MCF 10A (cell line): ENCODE results near the gene RER1. TPM values are rescaled to one million over a fixed set of nuclear protein-coding genes. Genes with fewer than 3 reads are reported as not detected.

Experiments used
- BruUV-seq: library from RNA; stranded (reverse); fragments of 400-500 nt; replicated peaks from 2 replicates; lab custom pipeline; 2021; lab: Mats Ljungman, UMichigan
- CTCF ChIA-PET: fragments of 300-600 bp; sonication (Branson Sonifier 250); formaldehyde crosslinking; extraction: SDS; loops from one replicate; lab custom pipeline; 2021; ENCODE audit warnings: antibody characterized with exemption, inconsistent platforms; lab: Yijun Ruan, JAX
- POLR2A ChIA-PET: fragments of 300-600, 350-650 bp; sonication (Branson Sonifier 250); formaldehyde crosslinking; extraction: SDS; loops from one replicate; lab custom pipeline; 2020; ENCODE audit warnings: antibody characterized with exemption, inconsistent platforms; lab: Yijun Ruan, JAX
- DNase-seq: peaks from one replicate; pipeline ENCODE4 v3.0.0-alpha.2; 2018; ENCODE audit not compliant: unreplicated experiment
- H3K27ac Mint-ChIP-seq: one replicate; pipeline ENCODE4 v1.8.0; 2022; ENCODE audit warnings: mild to moderate bottlenecking, low read depth, mixed read lengths; ENCODE audit not compliant: unreplicated experiment
- H3K27me3 Mint-ChIP-seq: one replicate; pipeline ENCODE4 v1.8.0; 2022; ENCODE audit warnings: mixed read lengths; ENCODE audit not compliant: insufficient read depth, unreplicated experiment
- H3K36me3 Mint-ChIP-seq: one replicate; pipeline ENCODE4 v1.8.0; 2022; ENCODE audit warnings: mild to moderate bottlenecking, moderate library complexity, mixed read lengths; ENCODE audit not compliant: insufficient read depth, unreplicated experiment
- H3K4me1 Mint-ChIP-seq: one replicate; pipeline ENCODE4 v1.8.0; 2022; ENCODE audit warnings: mixed read lengths; ENCODE audit not compliant: insufficient read depth, unreplicated experiment
- H3K4me3 Mint-ChIP-seq: one replicate; pipeline ENCODE4 v1.8.0; 2022; ENCODE audit warnings: mild to moderate bottlenecking, moderate library complexity, mixed read lengths; ENCODE audit not compliant: unreplicated experiment
- H3K9me3 Mint-ChIP-seq: one replicate; pipeline ENCODE4 v1.8.0; 2022; ENCODE audit warnings: mixed read lengths; ENCODE audit not compliant: unreplicated experiment
- intact Hi-C: fragments of 100-400 bp; cut with micrococcal nuclease; formaldehyde crosslinking; loops from 2 replicates; pipeline ENCODE4 v1.14.1; 2022
- total RNA-seq: library from RNA; stranded (reverse); gene quantifications from 2 replicates; pipeline ENCODE4 v1.2.3, GENCODE V29; 2022
- TF ChIP-seq, protein P1 (sequence below): fragments of 200-600 bp; IDR thresholded peaks from one replicate; pipeline ENCODE4 v1.8.0; 2022; ENCODE audit warnings: antibody characterized with exemption, mild to moderate bottlenecking; ENCODE audit not compliant: unreplicated experiment

The RER1 gene
- total RNA-seq, 1 experiment from 2014 or later, result 172 TPM

DNA sequence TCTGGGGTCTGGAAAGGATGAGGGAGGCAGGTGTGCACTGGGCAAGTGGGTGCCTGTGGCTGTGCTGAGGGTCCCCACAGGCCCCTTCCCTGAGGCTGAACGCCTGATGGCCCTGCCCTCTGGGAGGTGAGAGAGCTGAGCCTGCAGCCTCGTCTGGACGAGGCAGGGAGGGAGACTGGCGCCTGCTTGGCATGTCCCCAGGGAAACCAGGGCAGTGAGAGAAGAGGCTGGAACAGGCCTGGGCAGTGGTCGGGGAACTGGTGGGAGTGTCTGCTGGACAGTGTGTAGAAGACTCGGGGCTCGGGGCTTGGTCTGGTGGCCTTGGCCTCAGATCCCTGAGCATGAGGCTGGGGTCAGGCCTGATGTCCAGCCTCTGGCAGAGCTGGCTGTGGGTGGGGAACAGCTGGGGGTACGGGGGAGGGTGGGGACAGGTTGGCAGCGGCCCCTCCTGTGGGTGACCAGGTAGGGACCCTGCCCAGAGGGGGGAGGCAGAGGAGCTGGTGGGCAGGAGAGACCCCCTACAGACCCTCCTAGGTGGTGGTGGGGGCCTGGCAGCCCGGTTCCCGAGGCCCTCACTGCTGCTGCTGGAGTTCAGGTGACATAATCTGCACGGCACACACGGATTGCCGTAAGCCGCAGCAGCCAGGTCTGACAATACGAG, 53.7 kb downstream of the RER1 start:
- POLR2A ChIA-PET, result no interaction called here
- Mint-ChIP-seq H3K9me3 (no peaks in the 10 kb centered on the region), H3K27ac (no peak overlapping the region), H3K27me3 (no peaks in the 10 kb centered on the region), H3K36me3 (no peaks in the 10 kb centered on the region), H3K4me1 (peaks cover 5% of the 10 kb centered on the region), H3K4me3 (no peak overlapping the region)
- intact Hi-C loops, result no loop called here
- TF ChIP-seq, protein P1, sequence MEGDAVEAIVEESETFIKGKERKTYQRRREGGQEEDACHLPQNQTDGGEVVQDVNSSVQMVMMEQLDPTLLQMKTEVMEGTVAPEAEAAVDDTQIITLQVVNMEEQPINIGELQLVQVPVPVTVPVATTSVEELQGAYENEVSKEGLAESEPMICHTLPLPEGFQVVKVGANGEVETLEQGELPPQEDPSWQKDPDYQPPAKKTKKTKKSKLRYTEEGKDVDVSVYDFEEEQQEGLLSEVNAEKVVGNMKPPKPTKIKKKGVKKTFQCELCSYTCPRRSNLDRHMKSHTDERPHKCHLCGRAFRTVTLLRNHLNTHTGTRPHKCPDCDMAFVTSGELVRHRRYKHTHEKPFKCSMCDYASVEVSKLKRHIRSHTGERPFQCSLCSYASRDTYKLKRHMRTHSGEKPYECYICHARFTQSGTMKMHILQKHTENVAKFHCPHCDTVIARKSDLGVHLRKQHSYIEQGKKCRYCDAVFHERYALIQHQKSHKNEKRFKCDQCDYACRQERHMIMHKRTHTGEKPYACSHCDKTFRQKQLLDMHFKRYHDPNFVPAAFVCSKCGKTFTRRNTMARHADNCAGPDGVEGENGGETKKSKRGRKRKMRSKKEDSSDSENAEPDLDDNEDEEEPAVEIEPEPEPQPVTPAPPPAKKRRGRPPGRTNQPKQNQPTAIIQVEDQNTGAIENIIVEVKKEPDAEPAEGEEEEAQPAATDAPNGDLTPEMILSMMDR, result no peak
- CTCF ChIA-PET, result interaction anchor here (0.9 kb wide), 1 partner anchor 101 kb away, joined by 3 read pairs; no protein-coding TSS in a partner anchor
- BruUV-seq, result no TSS peak
- no peak for DNase-seq

DNA sequence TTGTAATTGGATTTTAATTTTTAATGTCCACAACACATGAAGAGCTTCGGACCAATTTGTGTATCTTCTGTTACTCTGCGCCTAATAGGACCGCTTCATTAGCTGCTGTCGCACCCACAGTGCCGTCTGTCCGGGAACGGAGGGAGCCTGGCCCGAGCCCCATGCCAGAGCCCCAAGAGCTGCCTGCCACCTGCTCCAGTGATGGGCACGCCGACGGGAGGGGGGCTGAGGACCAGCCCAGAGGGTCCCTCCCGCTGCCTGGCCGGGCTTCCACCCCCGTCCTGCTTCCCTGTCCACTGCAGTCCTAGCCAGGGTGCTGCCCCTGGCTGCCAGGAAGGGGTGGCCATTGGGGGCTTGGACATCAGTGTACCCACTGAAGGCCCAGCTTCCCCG, 54.2 kb downstream of the RER1 start:
- CTCF ChIA-PET, result no interaction called here
- Mint-ChIP-seq H3K27ac (no peak overlapping the region), H3K9me3 (no peaks in the 10 kb centered on the region), H3K4me3 (no peak overlapping the region), H3K36me3 (no peaks in the 10 kb centered on the region), H3K4me1 (peaks cover 5% of the 10 kb centered on the region), H3K27me3 (no peaks in the 10 kb centered on the region)
- no peak for DNase-seq
- BruUV-seq, result no TSS peak
- POLR2A ChIA-PET, result no interaction called here
- TF ChIP-seq, protein P1, result no peak
- intact Hi-C loops, result no loop called here

DNA sequence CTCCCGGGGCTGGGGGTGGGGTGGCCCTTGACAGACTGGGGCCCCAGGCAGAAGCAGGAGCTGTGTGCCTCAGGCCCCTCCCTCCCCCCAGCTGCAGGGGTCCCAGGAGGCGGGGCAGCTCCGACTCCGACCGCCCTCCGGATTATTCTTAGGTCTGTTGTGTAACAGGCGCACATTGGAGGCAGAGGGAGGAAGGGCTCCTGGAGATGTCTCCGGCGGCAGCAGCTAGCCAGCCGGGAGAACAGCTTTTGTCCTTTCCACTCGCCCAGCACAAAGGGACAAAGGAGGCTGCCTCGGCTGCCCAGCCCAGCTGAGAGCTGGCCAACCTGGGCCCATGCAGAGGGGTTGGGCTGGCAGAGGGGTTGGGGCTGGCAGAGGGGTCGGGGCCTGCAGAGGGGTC, 54.8 kb downstream of the RER1 start:
- Mint-ChIP-seq H3K4me1 (peaks cover 5% of the 10 kb centered on the region), H3K27me3 (no peaks in the 10 kb centered on the region), H3K4me3 (no peak overlapping the region), H3K27ac (no peak overlapping the region), H3K36me3 (no peaks in the 10 kb centered on the region), H3K9me3 (no peaks in the 10 kb centered on the region)
- no peak for DNase-seq
- BruUV-seq, result no TSS peak
- intact Hi-C loops, result no loop called here
- ChIA-PET POLR2A (no interaction called here), CTCF (no interaction called here)
- TF ChIP-seq, protein P1, result no peak

DNA sequence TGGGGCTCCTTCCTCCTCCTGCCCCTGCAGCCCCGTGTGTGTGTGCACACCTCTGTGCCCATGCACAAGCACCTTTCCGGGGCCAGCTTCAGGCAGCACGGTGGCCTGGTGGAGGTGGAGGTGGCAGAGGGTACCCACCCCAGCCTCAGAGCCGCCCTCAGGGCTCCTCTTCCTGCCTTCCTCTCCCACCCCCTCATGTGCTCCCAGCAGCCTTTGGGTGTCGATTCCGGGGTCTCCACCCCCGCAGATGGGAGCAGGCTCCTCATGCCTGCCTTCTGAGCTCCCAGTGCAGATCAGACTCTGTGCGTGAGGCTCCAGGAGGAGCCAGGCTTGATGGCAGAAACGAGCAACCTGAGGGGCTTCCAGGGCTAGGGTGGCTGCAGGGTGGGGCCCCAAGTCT, 55.2 kb downstream of the RER1 start:
- Mint-ChIP-seq H3K9me3 (no peaks in the 10 kb centered on the region), H3K4me1 (peaks cover 5% of the 10 kb centered on the region), H3K27ac (no peak overlapping the region), H3K36me3 (no peaks in the 10 kb centered on the region), H3K4me3 (no peak overlapping the region), H3K27me3 (no peaks in the 10 kb centered on the region)
- no TSS peak for BruUV-seq
- DNase-seq, result no peak
- POLR2A ChIA-PET, result no interaction called here
- CTCF ChIA-PET, result interaction anchor here (1.4 kb wide), 1 partner anchor 16 kb away, joined by 4 read pairs; no protein-coding TSS in a partner anchor
- intact Hi-C loops, result no loop called here
- TF ChIP-seq, protein P1, result no peak
